K562 (cell line): ENCODE data around the gene IFNGR2. TPM values are rescaled to one million over a fixed set of nuclear protein-coding genes. Genes with fewer than 3 reads are reported as not detected.

Source experiments
- ATAC-seq: fragments of 200-7000 bp; cut with Tn5 transposase; 3 replicates; pipeline ENCODE4 v1.9.1; 2020; ENCODE audit warnings: moderate library complexity
- BruUV-seq: library from RNA; stranded (reverse); fragments of 400-500 nt; replicated peaks from 2 replicates; lab custom pipeline; 2021; lab: Mats Ljungman, UMichigan
- CTCF ChIA-PET: fragments of 300-600 bp; formaldehyde crosslinking; extraction: SDS; loops from one replicate; lab custom pipeline; 2021; ENCODE audit warnings: low intra/inter-chr PET ratio; lab: Yijun Ruan, JAX
- POLR2A ChIA-PET: fragments of 300-600, 350-650 bp; sonication (Branson Sonifier 250); formaldehyde crosslinking; extraction: SDS; loops from one replicate; lab custom pipeline; 2021; ENCODE audit warnings: antibody characterized with exemption, inconsistent platforms; lab: Yijun Ruan, JAX
- DNase-seq, 4 experiments: peaks; one replicate each; pipeline versions ENCODE4 v3.0.0 to v3.0.0-alpha.2; 2011 to 2018; ENCODE audit warnings: low spot score in 3 of 4, mixed read lengths in 3 of 4; ENCODE audit errors: extremely low read depth in 1 of 4
- FAIRE-seq: peaks from 2 replicates; lab custom pipeline; 2011; peaks lifted over from hg19 to GRCh38; lab: Jason Lieb, UNC
- H2AFZ ChIP-seq: 2 replicates; pipeline ENCODE4 v1.6.0; 2011; ENCODE audit warnings: low read depth, low read length, control low read depth, inconsistent platforms
- H3K27ac ChIP-seq: fragments of 200-600 bp; 3 replicates; pipeline ENCODE4 v1.8.0; 2011; ENCODE audit warnings: low read depth, mild to moderate bottlenecking, control low read depth, inconsistent platforms, low read length, moderate library complexity, mixed read lengths; ENCODE audit errors: extremely low read depth
- H3K27me3 ChIP-seq, 2 experiments: fragments of 300-600 bp in 1 of 2; 2 replicates in 1 of 2; 3 replicates in 1 of 2; pipeline versions ENCODE4 v1.6.0 to v1.8.0; 2011; ENCODE audit warnings: inconsistent platforms in 2 of 2, low read length in 2 of 2, mild to moderate bottlenecking in 1 of 2, mixed read lengths in 1 of 2, moderate library complexity in 1 of 2; ENCODE audit not compliant: control insufficient read depth in 2 of 2, insufficient read depth in 2 of 2
- H3K36me3 ChIP-seq: fragments of 300-600 bp; 3 replicates; pipeline ENCODE4 v1.8.0; 2011; ENCODE audit warnings: mild to moderate bottlenecking, low read length, inconsistent platforms; ENCODE audit not compliant: control insufficient read depth, insufficient read depth
- H3K4me1 ChIP-seq, 2 experiments: fragments of 200-600 bp in 1 of 2; replicated peaks in 1 of 2; 2 replicates in 1 of 2; 3 replicates in 1 of 2; pipeline versions ENCODE4 v1.5.1 to v1.8.0; 2011; ENCODE audit warnings: inconsistent platforms in 2 of 2, low read length in 2 of 2, mild to moderate bottlenecking in 1 of 2, mixed read lengths in 1 of 2, moderate library complexity in 1 of 2; ENCODE audit not compliant: control insufficient read depth in 2 of 2, insufficient read depth in 2 of 2
- H3K4me2 ChIP-seq: 2 replicates; pipeline ENCODE4 v1.6.1; 2011; ENCODE audit warnings: low read length, control low read depth, inconsistent platforms, mixed read lengths; ENCODE audit not compliant: insufficient read depth
- H3K4me3 ChIP-seq: fragments of 200-600 bp; sonication (generic), shearing (Covaris generic); 2 replicates; pipeline ENCODE4 v1.5.1; 2016; ENCODE audit warnings: control low read depth, inconsistent platforms
- H3K79me2 ChIP-seq: fragments of 200-600 bp; 3 replicates; pipeline ENCODE4 v1.8.0; 2011; ENCODE audit warnings: low read length, inconsistent platforms; ENCODE audit not compliant: control insufficient read depth, insufficient read depth
- H3K9ac ChIP-seq, 2 experiments: 2 replicates each; pipeline versions ENCODE4 v1.6.0 to v1.6.1; 2011; ENCODE audit warnings: low read depth in 2 of 2, low read length in 2 of 2, control low read depth in 1 of 2, inconsistent platforms in 1 of 2, mild to moderate bottlenecking in 1 of 2, mixed read lengths in 1 of 2; ENCODE audit not compliant: insufficient read depth in 1 of 2
- H3K9me1 ChIP-seq: one replicate; pipeline ENCODE4 v1.6.0; 2011; ENCODE audit warnings: inconsistent platforms, mild to moderate bottlenecking, low read length, moderate library complexity; ENCODE audit not compliant: control insufficient read depth, insufficient read depth
- H3K9me3 ChIP-seq: replicated peaks from 2 replicates; pipeline ENCODE4 v1.5.1; 2011; ENCODE audit warnings: low read depth, low read length, inconsistent platforms; ENCODE audit not compliant: control insufficient read depth, insufficient read depth
- H4K20me1 ChIP-seq: replicated peaks from 2 replicates; pipeline ENCODE4 v1.6.1; 2011; ENCODE audit warnings: low read length, inconsistent platforms, mixed read lengths; ENCODE audit not compliant: control insufficient read depth, insufficient read depth
- BRD9 ChIP-seq: fragments of 450-650 bp; IDR thresholded peaks from 2 replicates; pipeline ENCODE4 v1.6.1; 2018; ENCODE audit warnings: low read depth; ENCODE audit not compliant: partially characterized antibody
- CHD7 ChIP-seq: fragments of 200-600 bp; sonication (generic); IDR thresholded peaks from one replicate; pipeline ENCODE4 v1.6.1; 2012; ENCODE audit warnings: mild to moderate bottlenecking, low read depth, low read length, inconsistent platforms
- HLTF ChIP-seq: fragments of 450-650 bp; IDR thresholded peaks from 2 replicates; pipeline ENCODE4 v1.6.1; 2016
- ILK ChIP-seq: fragments of 450-650 bp; IDR thresholded peaks from 2 replicates; pipeline ENCODE4 v1.6.1; 2016; ENCODE audit warnings: missing genetic modification characterization, low read depth, mild to moderate bottlenecking, missing compliant biosample characterization, moderate library complexity, borderline replicate concordance
- PML ChIP-seq: IDR thresholded peaks from 2 replicates; pipeline ENCODE4 v1.6.1; 2012; ENCODE audit warnings: low read length, inconsistent platforms
- POLR3G ChIP-seq: IDR thresholded peaks from 2 replicates; pipeline ENCODE4 v1.6.1; 2011; ENCODE audit not compliant: insufficient read length, insufficient replicate concordance; ENCODE audit errors: extremely low read depth
- PPARD ChIP-seq: fragments of 250-450 bp; sonication (Bioruptor Pico); IDR thresholded peaks from 2 replicates; pipeline ENCODE4 v1.8.0; 2022; ENCODE audit warnings: inconsistent platforms, mild to moderate bottlenecking, moderate library complexity
- ZBTB8A ChIP-seq: fragments of 450-650 bp; IDR thresholded peaks from 2 replicates; pipeline ENCODE4 v1.6.1; 2018; ENCODE audit warnings: mild to moderate bottlenecking, moderate library complexity; ENCODE audit not compliant: partially characterized antibody
- WGBS: fragments of 100-300 bp; shearing (Covaris generic); methylation state at CpG from one replicate; pipeline ENCODE4 v1.1.6; 2016; ENCODE audit warnings: low coverage, mixed read lengths; ENCODE audit not compliant: insufficient coverage; ENCODE audit errors: missing lambda C conversion rate; 5-methylcytosine and 5-hydroxymethylcytosine counted together
- in situ Hi-C: fragments of 300-500 bp; cut with MboI; formaldehyde crosslinking; loops from 4 replicates; pipeline ENCODE4 v1.15.0; 2018; ENCODE audit warnings: inconsistent platforms, mixed read lengths
- intact Hi-C: fragments of 100-400 bp; cut with micrococcal nuclease; formaldehyde crosslinking; loops from 2 replicates; pipeline ENCODE4 v1.14.2; 2022
- polyA plus RNA-seq, 8 experiments: library from polyadenylated mRNA; depleted of rRNA in 4 of 8; stranded (reverse) in 5 of 8; unstranded in 3 of 8; fragments of >200 nt; fragmentation: Nextera tagmentation in 2 of 8; fragmentation: Illumina TruSeq in 1 of 8; extraction: Ambion mirVana in 2 of 8; extraction: Trizol in 1 of 8; gene quantifications; 2 replicates each; pipeline versions ENCODE4 v1.2.1 to v1.2.3, GENCODE V29; 2011 to 2014; ENCODE audit warnings: inconsistent platforms in 1 of 8, missing spikeins in 1 of 8
- total RNA-seq, 7 experiments: library from RNA; depleted of rRNA in 6 of 7; stranded (reverse); fragments of >200 nt in 6 of 7; fragmentation: Illumina TruSeq in 2 of 7; extraction: Trizol in 2 of 7; gene quantifications; 2 replicates each; pipeline versions ENCODE4 v1.2.1 to v1.2.3, GENCODE V29; 2011 to 2021; ENCODE audit warnings: low replicate concordance in 1 of 7

IFNGR2 gene
- total and polyA plus RNA-seq, 9 of the 15 experiments (the other 6 are each of a cell fraction or from before 2014, with no cell fraction given), result 6.7 to 58.0 (median 28.5) TPM

- no peak overlapping the region for H2AFZ ChIP-seq
- H3K4me1 ChIP-seq, result peaks cover 0 to 1% of the 10 kb centered on the region in 2 experiments; a peak in 2 of 5 replicates
- DNase-seq (no peak), ATAC-seq (no peak), FAIRE-seq (no peak)
- H3K4me3 ChIP-seq, result no peak overlapping the region
- no peak overlapping the region for H3K9ac ChIP-seq
- in situ Hi-C loops (no loop called here), intact Hi-C loops (no loop called here)
- H3K9me1 ChIP-seq, result no peaks in the 10 kb centered on the region
- BruUV-seq, result no TSS peak
- peaks cover 0 to 8% of the 10 kb centered on the region in 2 experiments; a peak in 1 of 5 replicates for H3K27me3 ChIP-seq
- 37% methylated on average over 6 of the region's 6 CpGs for WGBS
- H3K36me3 ChIP-seq, result no peaks in the 10 kb centered on the region
- ChIA-PET CTCF (no interaction called here), POLR2A (interaction anchor here (0.9 kb wide), 1 partner anchor 15 kb away, joined by 3 read pairs; no protein-coding TSS in a partner anchor)
- H3K9me3 ChIP-seq, result no peaks in the 10 kb centered on the region
- no peak overlapping the region for H3K4me2 ChIP-seq
- no peak overlapping the region for H3K27ac ChIP-seq
- no peaks in the 10 kb centered on the region for H4K20me1 ChIP-seq
- TF ChIP-seq ILK (tag) (no peak), PPARD (CRISPR knock-in tag) (no peak), ZBTB8A (no peak), POLR3G (no peak), BRD9 (no peak), PML (no peak), CHD7 (no peak), HLTF (no peak)
- H3K79me2 ChIP-seq, result no peaks in the 10 kb centered on the region
Measured at GRCh38 chr21:33391656-33392055, 11.6 kb upstream of the IFNGR2 start.
